HEK293 (cell line): Measurements from ENCODE around the gene SOX9.
A peak's percentile ranks its signal among the peaks of the same experiment; 100 is the strongest.

ENCODE experiments used
- ELK4 ChIP-seq: IDR thresholded peaks from 2 replicates; pipeline ENCODE4 v1.6.1; 2011; ENCODE audit warnings: mild to moderate bottlenecking, low read depth, low read length, borderline replicate concordance
- OSR2 ChIP-seq: fragments of 450-650 bp; formaldehyde crosslinking; IDR thresholded peaks from 2 replicates; pipeline ENCODE4 v1.5.1; 2016; ENCODE audit warnings: missing biosample characterization, missing genetic modification characterization
- REPIN1 ChIP-seq: fragments of 450-650 bp; formaldehyde crosslinking; IDR thresholded peaks from 2 replicates; pipeline ENCODE4 v1.5.1; 2017; ENCODE audit warnings: missing biosample characterization, missing genetic modification characterization, low read depth
- SP2 ChIP-seq: fragments of 450-650 bp; formaldehyde crosslinking; IDR thresholded peaks from 2 replicates; pipeline ENCODE4 v1.5.1; 2016; ENCODE audit warnings: missing biosample characterization, missing genetic modification characterization
- TCF7L2 ChIP-seq: IDR thresholded peaks from 2 replicates; pipeline ENCODE4 v1.6.1; 2011; ENCODE audit warnings: low read depth, mild to moderate bottlenecking, inconsistent platforms, low read length, moderate library complexity, borderline replicate concordance
- TSHZ1 ChIP-seq: fragments of 450-650 bp; formaldehyde crosslinking; IDR thresholded peaks from 2 replicates; pipeline ENCODE4 v1.5.1; 2016; ENCODE audit warnings: missing biosample characterization, missing genetic modification characterization, borderline replicate concordance
- YY2 ChIP-seq: fragments of 450-650 bp; formaldehyde crosslinking; IDR thresholded peaks from 2 replicates; pipeline ENCODE4 v1.5.1; 2016; ENCODE audit warnings: missing biosample characterization, missing genetic modification characterization
- ZBTB17 ChIP-seq: fragments of 450-650 bp; formaldehyde crosslinking; IDR thresholded peaks from 2 replicates; pipeline ENCODE4 v1.5.1; 2016; ENCODE audit warnings: missing biosample characterization, missing genetic modification characterization
- ZBTB20 ChIP-seq: fragments of 450-650 bp; formaldehyde crosslinking; IDR thresholded peaks from 2 replicates; pipeline ENCODE4 v1.5.1; 2016; ENCODE audit warnings: missing biosample characterization, missing genetic modification characterization
- ZNF140 ChIP-seq: fragments of 450-650 bp; formaldehyde crosslinking; IDR thresholded peaks from 2 replicates; pipeline ENCODE4 v1.5.1; 2016; ENCODE audit warnings: missing biosample characterization, missing genetic modification characterization
- ZNF16 ChIP-seq: fragments of 450-650 bp; formaldehyde crosslinking; IDR thresholded peaks from 2 replicates; pipeline ENCODE4 v1.5.1; 2016; ENCODE audit warnings: low read depth, missing biosample characterization, missing genetic modification characterization
- ZNF184 ChIP-seq: fragments of 450-650 bp; IDR thresholded peaks from 2 replicates; pipeline ENCODE4 v1.5.1; 2018; ENCODE audit warnings: missing biosample characterization, mild to moderate bottlenecking, missing genetic modification characterization
- ZNF211 ChIP-seq: fragments of 450-650 bp; formaldehyde crosslinking; IDR thresholded peaks from 2 replicates; pipeline ENCODE4 v1.5.1; 2016; ENCODE audit warnings: low read depth, missing biosample characterization, missing genetic modification characterization
- ZNF221 ChIP-seq: fragments of 450-650 bp; formaldehyde crosslinking; IDR thresholded peaks from 2 replicates; pipeline ENCODE4 v1.5.1; 2017; ENCODE audit warnings: missing biosample characterization, missing genetic modification characterization, borderline replicate concordance
- ZNF24 ChIP-seq: fragments of 450-650 bp; formaldehyde crosslinking; IDR thresholded peaks from 2 replicates; pipeline ENCODE4 v1.5.1; 2016; ENCODE audit warnings: missing biosample characterization, missing genetic modification characterization
- ZNF26 ChIP-seq: fragments of 450-650 bp; formaldehyde crosslinking; IDR thresholded peaks from 2 replicates; pipeline ENCODE4 v1.5.1; 2016; ENCODE audit warnings: missing biosample characterization, missing genetic modification characterization
- ZNF274 ChIP-seq, 2 experiments: fragments of 200-500 bp in 1 of 2; fragments of 450-650 bp in 1 of 2; sonication (Bioruptor generic) in 1 of 2; formaldehyde crosslinking in 1 of 2; IDR thresholded peaks; 2 replicates each; pipeline versions ENCODE4 v1.5.1 to v1.6.1; 2014 to 2016; ENCODE audit warnings: borderline replicate concordance in 1 of 2, inconsistent platforms in 1 of 2, low read length in 1 of 2, missing biosample characterization in 1 of 2, missing genetic modification characterization in 1 of 2
- ZNF501 ChIP-seq: fragments of 450-650 bp; formaldehyde crosslinking; IDR thresholded peaks from 2 replicates; pipeline ENCODE4 v1.5.1; 2016; ENCODE audit warnings: missing biosample characterization, missing genetic modification characterization
- ZNF530 ChIP-seq: fragments of 450-650 bp; formaldehyde crosslinking; IDR thresholded peaks from 2 replicates; pipeline ENCODE4 v1.5.1; 2016; ENCODE audit warnings: low read depth, missing biosample characterization, missing genetic modification characterization
- ZNF621 ChIP-seq: fragments of 450-650 bp; formaldehyde crosslinking; IDR thresholded peaks from 2 replicates; pipeline ENCODE4 v1.5.1; 2017; ENCODE audit warnings: missing biosample characterization, missing genetic modification characterization
- ZNF658 ChIP-seq: fragments of 450-650 bp; formaldehyde crosslinking; IDR thresholded peaks from 2 replicates; pipeline ENCODE4; 2016; ENCODE audit warnings: missing biosample characterization, missing genetic modification characterization
- ZNF747 ChIP-seq: fragments of 450-650 bp; formaldehyde crosslinking; IDR thresholded peaks from 2 replicates; pipeline ENCODE4 v1.5.1; 2016; ENCODE audit warnings: missing biosample characterization, missing genetic modification characterization
- ZSCAN4 ChIP-seq: fragments of 450-650 bp; formaldehyde crosslinking; IDR thresholded peaks from 2 replicates; pipeline ENCODE4 v1.5.1; 2017; ENCODE audit warnings: missing biosample characterization, missing genetic modification characterization
- TF ChIP-seq, protein P1 (sequence below): fragments of 450-650 bp; formaldehyde crosslinking; IDR thresholded peaks from 2 replicates; pipeline ENCODE4 v1.5.1; 2016; ENCODE audit warnings: missing biosample characterization, missing genetic modification characterization
- TF ChIP-seq, protein P2 (sequence below): fragments of 450-650 bp; IDR thresholded peaks from 2 replicates; pipeline ENCODE4 v1.5.1; 2018; ENCODE audit warnings: missing biosample characterization, mild to moderate bottlenecking, missing genetic modification characterization
- TF ChIP-seq, protein P3 (sequence below): fragments of 450-650 bp; formaldehyde crosslinking; IDR thresholded peaks from 2 replicates; pipeline ENCODE4 v1.5.1; 2017; ENCODE audit warnings: missing biosample characterization, missing genetic modification characterization

SOX9 gene

GRCh38 chr17:72121164-72122009 lies 567 bp downstream of the SOX9 start (continued):
- TF ChIP-seq, protein P1, sequence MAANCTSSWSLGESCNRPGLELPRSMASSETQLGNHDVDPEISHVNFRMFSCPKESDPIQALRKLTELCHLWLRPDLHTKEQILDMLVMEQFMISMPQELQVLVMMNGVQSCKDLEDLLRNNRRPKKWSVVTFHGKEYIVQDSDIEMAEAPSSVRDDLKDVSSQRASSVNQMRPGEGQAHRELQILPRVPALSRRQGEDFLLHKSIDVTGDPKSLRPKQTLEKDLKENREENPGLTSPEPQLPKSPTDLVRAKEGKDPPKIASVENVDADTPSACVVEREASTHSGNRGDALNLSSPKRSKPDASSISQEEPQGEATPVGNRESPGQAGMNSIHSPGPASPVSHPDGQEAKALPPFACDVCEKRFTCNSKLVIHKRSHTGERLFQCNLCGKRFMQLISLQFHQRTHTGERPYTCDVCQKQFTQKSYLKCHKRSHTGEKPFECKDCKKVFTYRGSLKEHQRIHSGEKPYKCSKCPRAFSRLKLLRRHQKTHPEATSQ (tag by site-specific recombination): no peak
- TF ChIP-seq, protein P2, sequence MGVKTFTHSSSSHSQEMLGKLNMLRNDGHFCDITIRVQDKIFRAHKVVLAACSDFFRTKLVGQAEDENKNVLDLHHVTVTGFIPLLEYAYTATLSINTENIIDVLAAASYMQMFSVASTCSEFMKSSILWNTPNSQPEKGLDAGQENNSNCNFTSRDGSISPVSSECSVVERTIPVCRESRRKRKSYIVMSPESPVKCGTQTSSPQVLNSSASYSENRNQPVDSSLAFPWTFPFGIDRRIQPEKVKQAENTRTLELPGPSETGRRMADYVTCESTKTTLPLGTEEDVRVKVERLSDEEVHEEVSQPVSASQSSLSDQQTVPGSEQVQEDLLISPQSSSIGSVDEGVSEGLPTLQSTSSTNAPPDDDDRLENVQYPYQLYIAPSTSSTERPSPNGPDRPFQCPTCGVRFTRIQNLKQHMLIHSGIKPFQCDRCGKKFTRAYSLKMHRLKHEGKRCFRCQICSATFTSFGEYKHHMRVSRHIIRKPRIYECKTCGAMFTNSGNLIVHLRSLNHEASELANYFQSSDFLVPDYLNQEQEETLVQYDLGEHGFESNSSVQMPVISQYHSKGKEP (tag by site-specific recombination): no peak
- TF ChIP-seq ZNF16 (tag by site-specific recombination): no peak
- TF ChIP-seq ZSCAN4 (tag by site-specific recombination): no peak
- TF ChIP-seq ELK4: no peak
- TF ChIP-seq, protein P3, sequence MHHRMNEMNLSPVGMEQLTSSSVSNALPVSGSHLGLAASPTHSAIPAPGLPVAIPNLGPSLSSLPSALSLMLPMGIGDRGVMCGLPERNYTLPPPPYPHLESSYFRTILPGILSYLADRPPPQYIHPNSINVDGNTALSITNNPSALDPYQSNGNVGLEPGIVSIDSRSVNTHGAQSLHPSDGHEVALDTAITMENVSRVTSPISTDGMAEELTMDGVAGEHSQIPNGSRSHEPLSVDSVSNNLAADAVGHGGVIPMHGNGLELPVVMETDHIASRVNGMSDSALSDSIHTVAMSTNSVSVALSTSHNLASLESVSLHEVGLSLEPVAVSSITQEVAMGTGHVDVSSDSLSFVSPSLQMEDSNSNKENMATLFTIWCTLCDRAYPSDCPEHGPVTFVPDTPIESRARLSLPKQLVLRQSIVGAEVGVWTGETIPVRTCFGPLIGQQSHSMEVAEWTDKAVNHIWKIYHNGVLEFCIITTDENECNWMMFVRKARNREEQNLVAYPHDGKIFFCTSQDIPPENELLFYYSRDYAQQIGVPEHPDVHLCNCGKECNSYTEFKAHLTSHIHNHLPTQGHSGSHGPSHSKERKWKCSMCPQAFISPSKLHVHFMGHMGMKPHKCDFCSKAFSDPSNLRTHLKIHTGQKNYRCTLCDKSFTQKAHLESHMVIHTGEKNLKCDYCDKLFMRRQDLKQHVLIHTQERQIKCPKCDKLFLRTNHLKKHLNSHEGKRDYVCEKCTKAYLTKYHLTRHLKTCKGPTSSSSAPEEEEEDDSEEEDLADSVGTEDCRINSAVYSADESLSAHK (tag by site-specific recombination): 0 out of 2 replicates have a peak, but pooled peaks have one; percentile 15
- no peak for TF ChIP-seq TCF7L2
- TF ChIP-seq ZNF747 (tag by site-specific recombination): no peak
- TF ChIP-seq ZNF501 (tag by site-specific recombination): 0 out of 2 replicates have a peak, but pooled peaks have one; percentile 46
- TF ChIP-seq YY2: no peak
- TF ChIP-seq ZNF530 (tag by site-specific recombination): no peak
- TF ChIP-seq ZNF274 (IDR thresholded peaks at IDR 0.05; ENCODE audit: low read length): no peak
- no peak for TF ChIP-seq ZNF274 (tag by site-specific recombination; IDR thresholded peaks at IDR 0.05; ENCODE audit: borderline replicate concordance)
- peak; percentile 74 for TF ChIP-seq SP2 (tag by site-specific recombination)
- no peak for TF ChIP-seq TSHZ1 (tag by site-specific recombination)
- no peak for TF ChIP-seq ZNF26 (tag by site-specific recombination)
- TF ChIP-seq ZNF221 (tag by site-specific recombination): no peak
- TF ChIP-seq REPIN1: no peak; the same call in 1 of the 2 replicates
- peak; percentile 84 for TF ChIP-seq OSR2 (tag by site-specific recombination)
- TF ChIP-seq ZNF658 (tag by site-specific recombination): no peak
- no peak for TF ChIP-seq ZNF211 (tag by site-specific recombination)
- TF ChIP-seq ZNF621: no peak
- TF ChIP-seq ZNF140: no peak
- 0 out of 2 replicates have a peak, but pooled peaks have one; percentile 51 for TF ChIP-seq ZBTB17 (tag by site-specific recombination)
- TF ChIP-seq ZNF184: no peak
- TF ChIP-seq ZNF24 (tag by site-specific recombination): no peak
- TF ChIP-seq ZBTB20 (tag by site-specific recombination): peak; percentile 95
